Activated CD8-positive, alpha-beta T cell treated with anti-CD3 and anti-CD28 coated beads, Interleukin-2, amount 10 ng/mL, durations not matched to agents 7 days and 5 days (primary cell): Measurements from ENCODE around the gene RHOU. TPM values are rescaled to one million over a fixed set of nuclear protein-coding genes. Genes with fewer than 3 reads are reported as not detected.
A peak's percentile ranks its signal among the peaks of the same experiment; 100 is the strongest.

Source experiments
- ATAC-seq: fragments of 150-1000 bp; cut with Tn5 transposase; one replicate; pipeline ENCODE4 v1.10.0; 2021; ENCODE audit warnings: moderate library complexity
- CTCF ChIA-PET: fragments of 350-600 bp; sonication (Branson Sonifier 250); formaldehyde crosslinking; loops from one replicate; lab custom pipeline; 2021; ENCODE audit warnings: antibody characterized with exemption; lab: Charles Lee
- POLR2A ChIA-PET: fragments of 350-600 bp; sonication (Branson Sonifier 250); formaldehyde crosslinking; loops from one replicate; lab custom pipeline; 2021; ENCODE audit warnings: antibody characterized with exemption; lab: Charles Lee
- DNase-seq: peaks from one replicate; pipeline ENCODE4 v3.0.0-alpha.2; 2020
- H3K27ac Mint-ChIP-seq: one replicate; pipeline ENCODE4 v1.8.0; 2021; ENCODE audit warnings: mild to moderate bottlenecking, mixed read lengths
- H3K27me3 Mint-ChIP-seq: one replicate; pipeline ENCODE4 v1.8.0; 2021; ENCODE audit warnings: low read depth, mixed read lengths
- H3K36me3 Mint-ChIP-seq: one replicate; pipeline ENCODE4 v1.8.0; 2021; ENCODE audit warnings: low read depth, mixed read lengths
- H3K4me1 Mint-ChIP-seq: one replicate; pipeline ENCODE4 v1.8.0; 2021; ENCODE audit warnings: low read depth, mixed read lengths
- H3K4me3 Mint-ChIP-seq: one replicate; pipeline ENCODE4 v1.8.0; 2021; ENCODE audit warnings: mild to moderate bottlenecking, mixed read lengths
- H3K9me3 Mint-ChIP-seq: one replicate; pipeline ENCODE4 v1.8.0; 2022; ENCODE audit warnings: mixed read lengths; ENCODE audit not compliant: insufficient read depth
- total RNA-seq, 2 experiments: library from RNA; stranded (reverse); gene quantifications; one replicate each; pipeline ENCODE4 v1.2.3, GENCODE V29; 2021

The RHOU gene
- total RNA-seq, 2 experiments from 2014 or later, result 9.5 to 9.7 TPM

DNA sequence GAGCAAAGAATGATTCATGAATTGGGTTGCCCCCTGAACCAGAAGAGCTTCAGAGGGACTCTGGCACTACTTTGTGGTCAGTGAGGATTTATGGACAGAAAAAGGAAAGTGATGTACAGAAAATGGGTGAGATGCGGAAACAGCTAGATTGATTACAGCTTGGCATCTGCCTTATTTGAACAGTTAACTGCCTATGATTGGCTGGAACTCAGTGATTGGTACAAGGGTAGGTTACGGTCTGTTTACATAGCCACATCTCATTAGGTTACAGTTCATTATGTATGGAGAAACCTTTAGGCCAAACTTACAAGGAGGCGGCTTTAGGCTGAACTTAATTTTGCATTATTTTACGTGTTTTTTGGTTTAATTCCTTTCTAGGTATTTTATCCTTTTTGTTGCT is 29.0 kb upstream of the RHOU start:
- ChIA-PET CTCF (no interaction called here), POLR2A (no interaction called here)
- no peak overlapping the region for H3K4me3 Mint-ChIP-seq
- DNase-seq (no peak), ATAC-seq (no peak)
- H3K4me1 Mint-ChIP-seq, result no peaks in the 10 kb centered on the region
- H3K36me3 Mint-ChIP-seq, result no peaks in the 10 kb centered on the region
- no peaks in the 10 kb centered on the region for H3K9me3 Mint-ChIP-seq
- no peak overlapping the region for H3K27ac Mint-ChIP-seq
- peaks cover 11% of the 10 kb centered on the region for H3K27me3 Mint-ChIP-seq

DNA sequence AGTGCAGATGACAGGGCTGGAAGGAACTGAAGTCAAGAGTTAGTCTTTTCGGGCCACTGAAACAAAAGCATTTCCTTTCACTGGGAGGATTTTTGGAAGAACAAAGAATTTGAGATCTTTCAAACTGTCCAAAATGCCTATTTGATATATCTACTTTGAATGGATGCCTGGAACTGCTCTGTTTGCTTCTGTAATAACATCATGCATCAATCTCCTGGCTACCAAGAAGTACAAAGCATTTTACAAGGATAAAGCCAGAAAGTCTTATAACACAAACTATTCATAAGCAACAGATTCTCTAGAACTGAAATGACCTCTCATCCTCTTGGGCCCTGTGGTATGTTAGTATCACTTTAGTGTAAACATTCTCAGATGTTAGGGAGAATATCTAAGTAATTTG is 18.2 kb upstream of the RHOU start:
- no peak overlapping the region for H3K4me3 Mint-ChIP-seq
- no peak overlapping the region for H3K27ac Mint-ChIP-seq
- H3K4me1 Mint-ChIP-seq, result no peaks in the 10 kb centered on the region
- DNase-seq, result no peak
- H3K36me3 Mint-ChIP-seq, result no peaks in the 10 kb centered on the region
- CTCF ChIA-PET, result no interaction called here
- no peaks in the 10 kb centered on the region for H3K9me3 Mint-ChIP-seq
- POLR2A ChIA-PET, result no interaction called here
- H3K27me3 Mint-ChIP-seq, result peaks cover 18% of the 10 kb centered on the region
- no peak for ATAC-seq

DNA sequence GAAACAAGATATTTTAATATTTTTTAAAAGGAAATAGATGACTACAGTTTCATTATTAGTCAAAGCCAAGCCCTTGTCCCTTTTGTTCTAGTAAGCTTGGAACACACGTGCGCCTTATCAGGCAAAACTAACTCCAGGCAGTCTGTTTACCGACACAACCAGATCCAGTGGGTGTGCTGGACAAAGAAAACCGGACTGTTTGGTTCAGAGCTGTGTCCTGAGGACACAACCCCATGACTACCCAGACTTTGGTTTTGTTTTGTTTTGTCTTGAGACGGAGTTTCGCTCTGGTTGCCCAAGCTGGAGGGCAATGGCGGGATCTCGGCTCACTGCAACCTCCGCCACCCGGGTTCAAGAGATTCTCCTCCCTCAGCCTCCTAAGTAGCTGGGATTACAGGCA is 13.9 kb upstream of the RHOU start:
- peaks cover 17% of the 10 kb centered on the region for H3K27me3 Mint-ChIP-seq
- no peak overlapping the region for H3K4me3 Mint-ChIP-seq
- POLR2A ChIA-PET, result no interaction called here
- CTCF ChIA-PET, result no interaction called here
- H3K4me1 Mint-ChIP-seq, result no peaks in the 10 kb centered on the region
- no peaks in the 10 kb centered on the region for H3K36me3 Mint-ChIP-seq
- no peak for ATAC-seq
- no peaks in the 10 kb centered on the region for H3K9me3 Mint-ChIP-seq
- no peak overlapping the region for H3K27ac Mint-ChIP-seq
- no peak for DNase-seq

DNA sequence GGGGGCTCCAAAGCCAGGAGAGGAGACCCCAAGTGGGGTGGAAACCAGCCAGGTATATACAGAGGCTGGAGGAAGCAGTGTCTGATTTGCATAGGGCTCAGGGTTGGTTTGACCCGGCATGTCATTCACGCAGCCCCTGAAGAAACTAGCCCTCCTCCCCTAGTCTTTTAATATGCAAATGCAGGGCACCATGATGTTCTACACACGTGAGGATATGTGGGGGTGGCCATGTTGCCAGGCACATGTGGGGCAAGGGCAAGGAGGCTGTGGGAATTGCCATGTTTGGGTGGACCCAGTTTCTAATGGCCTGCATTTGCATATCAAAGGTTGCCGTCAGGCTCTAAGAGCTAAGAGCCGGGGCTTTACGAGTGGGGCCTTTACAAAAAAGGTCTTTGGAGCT is 12.0 kb upstream of the RHOU start:
- Mint-ChIP-seq H3K36me3 (no peaks in the 10 kb centered on the region), H3K4me3 (no peak overlapping the region), H3K4me1 (no peaks in the 10 kb centered on the region), H3K9me3 (no peaks in the 10 kb centered on the region), H3K27me3 (peaks cover 23% of the 10 kb centered on the region), H3K27ac (no peak overlapping the region)
- ChIA-PET CTCF (interaction anchor here (1.3 kb wide), 1 partner anchor 506 kb away, joined by 3 read pairs; no protein-coding TSS in a partner anchor), POLR2A (no interaction called here)
- ATAC-seq, result no peak
- DNase-seq, result no peak

DNA sequence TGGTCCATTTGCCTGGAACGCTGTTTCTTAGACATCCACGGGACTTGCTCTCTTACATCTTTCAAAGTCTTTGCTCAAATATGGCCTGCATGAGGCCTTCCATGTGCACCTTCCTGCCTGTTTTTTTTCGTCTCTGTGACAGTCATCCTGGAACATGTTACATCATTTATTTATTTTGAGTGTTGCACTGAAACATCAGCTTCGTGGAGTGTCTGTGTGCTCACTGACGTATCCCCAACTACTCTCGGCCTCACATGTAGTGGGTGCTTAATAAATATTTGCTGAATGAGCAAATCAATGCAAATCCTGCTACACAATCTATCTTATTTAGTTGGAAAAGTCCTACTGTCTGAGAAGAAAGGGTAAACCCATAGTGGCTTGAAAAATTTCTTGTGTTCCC is 11.4 kb upstream of the RHOU start:
- Mint-ChIP-seq H3K27me3 (peaks cover 20% of the 10 kb centered on the region), H3K27ac (no peak overlapping the region), H3K9me3 (no peaks in the 10 kb centered on the region), H3K4me3 (no peak overlapping the region), H3K4me1 (no peaks in the 10 kb centered on the region), H3K36me3 (no peaks in the 10 kb centered on the region)
- POLR2A ChIA-PET, result no interaction called here
- DNase-seq (no peak), ATAC-seq (no peak)
- CTCF ChIA-PET, result interaction anchor here (1.3 kb wide), 1 partner anchor 505 kb away, joined by 3 read pairs; no protein-coding TSS in a partner anchor

DNA sequence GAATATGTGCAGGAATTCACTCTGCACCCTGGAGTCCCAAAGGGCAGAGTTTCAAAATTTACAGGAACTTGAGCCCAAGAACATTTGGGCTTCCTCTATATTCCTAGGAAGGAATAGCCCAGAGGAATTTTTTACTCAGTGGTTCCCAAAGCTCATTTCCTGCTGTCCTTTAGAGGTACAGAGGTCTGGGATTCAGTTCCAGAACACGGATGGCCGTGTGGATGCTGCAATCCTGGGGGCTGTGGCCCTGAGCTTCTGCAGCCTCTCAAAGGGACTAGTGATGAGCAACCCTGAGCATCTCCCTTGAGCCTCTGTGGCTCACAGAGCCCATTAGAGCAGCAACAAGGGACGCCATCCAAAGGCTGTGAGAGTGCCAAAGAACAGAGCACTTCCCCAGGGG is 10.1 kb upstream of the RHOU start:
- Mint-ChIP-seq H3K27ac (no peak overlapping the region), H3K9me3 (no peaks in the 10 kb centered on the region), H3K4me3 (no peak overlapping the region), H3K27me3 (peaks cover 20% of the 10 kb centered on the region), H3K36me3 (no peaks in the 10 kb centered on the region), H3K4me1 (no peaks in the 10 kb centered on the region)
- DNase-seq (no peak), ATAC-seq (no peak)
- ChIA-PET CTCF (no interaction called here), POLR2A (no interaction called here)

DNA sequence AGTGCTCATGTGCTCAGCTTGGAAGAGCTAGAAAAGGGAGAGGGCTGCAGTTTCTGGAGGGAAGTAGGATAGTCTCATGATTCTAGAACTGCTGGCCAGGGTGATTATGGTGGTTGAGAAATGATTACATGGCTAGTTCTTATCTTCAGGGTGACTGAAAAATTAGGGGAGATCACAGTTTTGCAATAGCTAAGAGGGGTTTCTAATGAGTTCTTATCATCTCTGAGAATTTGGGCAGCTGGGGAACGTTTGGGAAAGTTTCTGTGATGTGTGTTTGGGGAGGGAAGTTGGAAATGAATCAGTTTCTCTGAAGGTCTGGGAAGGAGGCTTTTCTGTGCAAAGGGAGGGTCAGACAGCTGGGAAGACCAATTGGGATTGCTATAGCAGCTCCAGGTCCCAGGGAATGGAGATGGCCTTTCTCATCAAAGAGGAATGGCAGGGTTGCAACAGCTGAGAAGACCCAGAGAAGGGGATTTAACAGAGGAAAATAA is 7.6 kb upstream of the RHOU start:
- POLR2A ChIA-PET, result no interaction called here
- CTCF ChIA-PET, result interaction anchor here (1.3 to 1.7 kb wide), 2 partner anchors 8 to 500 kb away, joined by 4 read pairs; no protein-coding TSS in a partner anchor

DNA sequence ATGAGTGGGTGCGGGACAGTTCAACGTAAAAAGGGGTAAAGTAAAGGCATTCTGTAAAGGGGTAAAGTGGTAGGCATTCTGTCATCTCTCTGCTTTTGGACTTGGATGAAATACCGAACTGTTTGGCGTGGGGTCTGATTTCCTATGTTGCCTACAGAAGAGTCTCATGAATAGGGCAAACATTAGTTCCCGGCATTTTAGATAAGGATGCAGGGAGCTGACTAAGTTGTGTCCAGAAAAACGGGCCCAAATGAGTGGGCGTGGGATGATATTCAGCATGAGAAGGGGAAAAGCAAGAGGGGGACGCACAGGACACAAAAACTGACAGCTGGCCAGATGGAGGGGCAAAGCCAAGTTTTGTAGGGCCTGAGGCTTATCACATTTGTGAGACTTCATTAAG is 2.9 kb upstream of the RHOU start:
- H3K27me3 Mint-ChIP-seq, result peaks cover 32% of the 10 kb centered on the region
- H3K27ac Mint-ChIP-seq, result no peak overlapping the region
- no peak for ATAC-seq
- H3K9me3 Mint-ChIP-seq, result no peaks in the 10 kb centered on the region
- H3K4me1 Mint-ChIP-seq, result peaks cover 14% of the 10 kb centered on the region
- CTCF ChIA-PET, result interaction anchor here (7.9 kb wide), 1 partner anchor 495 kb away, joined by 68 read pairs; no protein-coding TSS in a partner anchor
- peaks cover under 1% of the 10 kb centered on the region for H3K36me3 Mint-ChIP-seq
- POLR2A ChIA-PET, result no interaction called here
- no peak overlapping the region for H3K4me3 Mint-ChIP-seq
- DNase-seq, result no peak

More for the DNA sequence above, 7.6 kb upstream of the RHOU start:
- no peaks in the 10 kb centered on the region for H3K36me3 Mint-ChIP-seq
- H3K27me3 Mint-ChIP-seq, result peaks cover 32% of the 10 kb centered on the region
- ATAC-seq (no peak), DNase-seq (no peak)
- H3K4me3 Mint-ChIP-seq, result no peak overlapping the region
- H3K27ac Mint-ChIP-seq, result no peak overlapping the region
- no peaks in the 10 kb centered on the region for H3K4me1 Mint-ChIP-seq
- no peaks in the 10 kb centered on the region for H3K9me3 Mint-ChIP-seq

DNA sequence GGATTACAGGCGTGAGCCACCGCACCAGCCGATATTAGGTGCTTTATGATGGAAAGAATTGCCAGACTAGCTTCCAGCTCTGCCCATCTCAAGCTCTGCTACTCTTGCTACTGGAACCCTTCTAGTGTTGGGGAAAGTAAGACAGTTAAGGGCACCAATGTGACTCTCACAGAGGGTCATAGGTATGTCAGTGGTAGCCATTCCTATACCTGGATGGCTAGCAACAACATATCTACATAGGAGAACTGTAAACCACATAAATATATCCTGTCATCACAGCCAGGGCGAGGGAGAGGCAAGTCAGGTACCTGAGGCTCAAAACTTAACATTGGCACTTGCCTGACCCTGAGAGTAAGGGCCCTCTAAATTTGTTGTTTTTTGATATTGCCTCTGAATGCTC is 1.7 kb upstream of the RHOU start:
- Mint-ChIP-seq H3K4me1 (peaks cover 26% of the 10 kb centered on the region), H3K27ac (no peak overlapping the region), H3K36me3 (peaks cover 12% of the 10 kb centered on the region), H3K27me3 (peaks cover 27% of the 10 kb centered on the region), H3K9me3 (no peaks in the 10 kb centered on the region), H3K4me3 (no peak overlapping the region)
- CTCF ChIA-PET, result interaction anchor here (1.0 to 7.9 kb wide), 11 partner anchors 40 to 497 kb away, joined by 3 to 68 read pairs (median 4); no protein-coding TSS in a partner anchor
- no peak for DNase-seq
- POLR2A ChIA-PET, result no interaction called here
- no peak for ATAC-seq

DNA sequence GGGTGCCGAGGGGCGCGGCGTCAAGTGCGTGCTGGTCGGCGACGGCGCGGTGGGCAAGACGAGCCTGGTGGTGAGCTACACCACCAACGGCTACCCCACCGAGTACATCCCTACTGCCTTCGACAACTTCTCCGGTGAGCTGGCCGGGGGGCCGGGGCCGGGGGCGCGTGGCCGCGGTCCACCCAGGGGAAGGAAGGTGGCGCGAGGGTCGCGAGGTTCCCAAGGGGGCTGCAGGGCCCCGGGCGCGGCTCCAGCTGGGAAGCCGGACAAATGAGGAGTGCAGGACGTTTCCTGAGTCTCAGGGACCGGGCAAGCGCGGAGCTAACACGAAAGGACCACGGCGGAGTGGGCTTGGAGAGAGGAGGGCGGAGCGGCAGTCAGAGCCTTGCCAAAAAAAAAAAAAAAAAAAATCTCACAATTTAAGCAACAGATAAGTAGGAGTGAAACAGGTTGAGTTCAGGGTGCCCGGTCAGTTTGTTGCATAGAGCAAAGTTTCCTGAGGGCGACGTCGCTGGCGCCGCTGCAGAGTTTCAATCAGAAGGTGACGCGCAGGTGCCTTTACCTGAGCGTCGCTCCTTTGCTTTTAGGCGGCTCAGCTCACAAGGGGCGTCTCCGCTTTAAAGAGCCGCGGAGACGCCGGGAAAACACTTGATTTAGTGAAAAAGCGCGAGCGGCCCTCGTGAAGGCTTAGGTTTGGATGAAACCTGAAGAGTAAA is 750 bp downstream of the RHOU start:
- peaks cover 31% of the 10 kb centered on the region for H3K4me1 Mint-ChIP-seq
- H3K27me3 Mint-ChIP-seq, result peaks cover 22% of the 10 kb centered on the region
- H3K4me3 Mint-ChIP-seq, result peak overlapping the region; percentile 85
- peak; percentile 20 for ATAC-seq
- peak; percentile 41 for DNase-seq
- H3K27ac Mint-ChIP-seq, result peak overlapping the region; percentile 65
- peaks cover 28% of the 10 kb centered on the region for H3K36me3 Mint-ChIP-seq
- CTCF ChIA-PET, result interaction anchor here (0.7 to 7.9 kb wide), 22 partner anchors 9 to 519 kb away, joined by 3 to 68 read pairs (median 5); no protein-coding TSS in a partner anchor
- no peaks in the 10 kb centered on the region for H3K9me3 Mint-ChIP-seq
- POLR2A ChIA-PET, result no interaction called here

DNA sequence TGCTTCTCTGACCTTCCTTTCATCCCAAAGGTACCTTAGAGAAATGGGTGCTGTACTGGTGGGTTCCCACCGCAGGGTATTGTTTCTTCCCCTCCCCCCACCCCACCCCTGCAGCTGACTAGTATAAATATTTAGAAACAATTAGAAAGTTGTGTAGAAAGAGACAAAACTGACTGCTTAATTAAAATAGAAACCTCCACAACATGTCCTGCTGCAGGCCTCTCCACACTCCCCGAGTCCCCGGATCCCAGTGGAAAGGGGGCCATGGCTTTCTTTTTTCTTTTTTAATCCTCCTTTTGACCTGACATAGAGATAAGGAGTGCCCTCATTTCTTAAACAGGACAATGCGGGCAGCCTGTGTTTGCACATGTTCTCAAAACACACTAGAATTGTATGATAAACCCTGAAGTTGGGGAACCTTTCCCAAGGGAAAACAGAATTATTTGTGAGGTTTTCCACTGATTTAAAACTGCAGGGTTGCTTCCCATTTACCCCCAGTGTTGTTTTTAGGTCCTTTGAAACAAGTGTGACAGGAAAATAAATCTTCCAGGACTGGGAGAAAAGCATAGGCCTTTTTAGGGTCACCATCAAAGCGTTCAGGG is 1.7 kb downstream of the RHOU start:
- POLR2A ChIA-PET, result no interaction called here
- ATAC-seq (no peak), DNase-seq (no peak)
- no peak overlapping the region for H3K27ac Mint-ChIP-seq
- peaks cover 31% of the 10 kb centered on the region for H3K4me1 Mint-ChIP-seq
- no peaks in the 10 kb centered on the region for H3K9me3 Mint-ChIP-seq
- peaks cover 33% of the 10 kb centered on the region for H3K36me3 Mint-ChIP-seq
- peaks cover 15% of the 10 kb centered on the region for H3K27me3 Mint-ChIP-seq
- H3K4me3 Mint-ChIP-seq, result peak overlapping the region; percentile 85
- CTCF ChIA-PET, result interaction anchor here (1.0 to 7.9 kb wide), 7 partner anchors 9 to 491 kb away, joined by 3 to 68 read pairs (median 6); no protein-coding TSS in a partner anchor

DNA sequence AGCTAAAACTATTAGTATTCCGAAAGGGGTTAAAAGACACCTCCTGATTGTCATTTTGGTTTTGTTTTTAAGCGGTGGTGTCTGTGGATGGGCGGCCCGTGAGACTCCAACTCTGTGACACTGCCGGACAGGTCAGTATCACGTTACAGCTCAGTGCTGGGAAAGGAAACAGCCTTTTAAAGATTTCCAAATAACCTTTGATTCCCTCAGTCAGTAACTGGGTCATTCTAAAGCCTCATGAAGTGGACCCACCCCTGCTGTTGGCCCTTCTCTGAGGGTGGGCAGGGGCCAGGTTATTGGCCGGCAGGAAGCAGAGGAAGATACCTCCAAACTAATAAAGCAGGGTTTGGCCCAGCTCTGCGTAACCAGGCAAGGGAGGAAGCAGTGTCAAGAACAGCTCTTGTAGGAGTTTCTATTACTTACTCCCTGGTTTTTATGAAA is 2.3 kb downstream of the RHOU start:
- H3K27ac Mint-ChIP-seq, result no peak overlapping the region
- no peaks in the 10 kb centered on the region for H3K9me3 Mint-ChIP-seq
- H3K4me1 Mint-ChIP-seq, result peaks cover 31% of the 10 kb centered on the region
- ATAC-seq, result no peak
- H3K36me3 Mint-ChIP-seq, result peaks cover 38% of the 10 kb centered on the region
- no peak for DNase-seq
- ChIA-PET POLR2A (no interaction called here), CTCF (interaction anchor here (0.6 to 7.9 kb wide), 8 partner anchors 11 to 1370 kb away, joined by 3 to 68 read pairs (median 5); no protein-coding TSS in a partner anchor)
- H3K4me3 Mint-ChIP-seq, result peak overlapping the region; percentile 38
- H3K27me3 Mint-ChIP-seq, result peaks cover 9% of the 10 kb centered on the region
